T-helper 2 cell (primary cell): ENCODE results near the gene ACADM.
"Not testable (repeated sequence)": the region's sequence is repeated elsewhere in the genome, so short reads cannot be mapped to it uniquely, and the experiment has no call there.

Source experiments
- DNase-seq, 5 experiments: peaks; one replicate each; pipeline versions ENCODE4 v3.0.0 to v3.0.0-alpha.2; 2012 to 2022

The ACADM gene

GRCh38 chr1:75742047-75742625 is 17.6 kb downstream of the ACADM start:
- DNase-seq = no peak

DNA sequence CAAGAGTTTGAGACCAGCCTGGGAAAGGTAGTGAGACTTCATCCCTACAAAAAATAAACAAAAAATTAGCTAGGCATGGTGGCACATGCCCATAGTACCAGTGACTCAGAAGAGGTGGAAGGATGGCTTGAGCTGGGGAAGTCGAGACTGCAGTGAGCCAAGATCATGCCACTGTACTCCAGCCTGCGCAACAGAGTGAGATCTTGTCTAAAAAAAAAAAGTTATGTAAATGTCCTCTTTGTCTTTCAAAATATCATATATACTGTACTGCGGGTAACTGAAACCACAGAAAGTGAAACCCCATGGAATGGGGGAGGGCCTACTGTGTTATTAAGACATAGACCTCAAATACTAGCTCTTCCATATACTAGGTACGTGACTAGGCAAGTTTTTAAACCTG is 20.8 kb downstream of the ACADM start:
- DNase-seq = peak in 1 of 5 experiments; percentile 43

- not testable (repeated sequence) for DNase-seq
Observed at GRCh38 chr1:75757210-75757609, 32.7 kb downstream of the ACADM start.

DNA sequence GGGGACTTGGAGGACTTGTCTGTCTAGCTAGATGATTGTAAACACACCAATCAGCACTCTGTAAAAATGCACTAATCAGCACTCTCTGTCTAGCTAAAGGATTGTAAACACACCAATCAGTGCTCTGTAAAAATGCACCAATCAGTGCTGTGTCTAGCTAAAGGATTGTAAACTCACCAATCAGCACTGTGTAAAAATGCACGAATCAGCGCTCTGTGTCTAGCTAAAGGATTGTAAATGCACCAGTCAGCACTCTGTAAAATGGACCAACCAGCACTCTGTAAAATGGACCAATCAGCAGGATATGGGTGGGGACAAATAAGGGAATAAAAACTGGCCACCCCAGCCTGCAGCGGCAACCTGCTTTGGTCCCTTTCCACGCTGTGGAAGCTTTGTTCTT is 34.0 kb downstream of the ACADM start:
- not testable (repeated sequence) for DNase-seq

- no peak for DNase-seq
Observed at GRCh38 chr1:75764057-75764655, 39.6 kb downstream of the ACADM start.

DNA sequence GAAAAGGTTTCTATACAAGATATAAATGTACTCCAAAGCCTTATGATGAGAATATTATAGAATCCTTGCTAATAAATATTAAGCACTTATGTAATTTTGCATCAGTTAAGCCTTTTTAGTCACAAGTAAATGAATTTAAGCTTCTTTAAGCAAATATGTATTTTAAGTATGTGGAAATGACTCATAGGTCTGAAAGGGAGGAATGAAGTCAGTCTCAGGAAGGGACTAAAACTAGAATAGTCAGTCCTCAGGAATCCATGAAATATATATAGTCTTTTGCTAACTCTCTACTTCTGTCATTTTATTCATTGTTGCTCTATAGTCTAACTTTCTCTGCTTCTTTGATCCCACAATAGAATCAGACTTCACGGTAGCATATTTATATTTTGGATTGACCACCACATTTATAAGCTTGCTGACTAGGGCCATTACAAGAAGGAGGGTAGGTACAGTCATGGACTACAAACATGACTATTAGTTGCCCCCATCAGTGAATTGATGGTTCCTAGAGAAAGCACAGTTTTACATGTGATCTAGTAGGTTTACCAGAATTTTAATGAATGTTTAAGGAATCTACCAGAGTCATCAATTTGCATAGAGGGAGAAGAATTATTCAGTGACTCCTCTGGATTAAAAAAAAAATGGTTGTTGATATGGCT is 41.3 kb downstream of the ACADM start:
- no peak for DNase-seq

DNA sequence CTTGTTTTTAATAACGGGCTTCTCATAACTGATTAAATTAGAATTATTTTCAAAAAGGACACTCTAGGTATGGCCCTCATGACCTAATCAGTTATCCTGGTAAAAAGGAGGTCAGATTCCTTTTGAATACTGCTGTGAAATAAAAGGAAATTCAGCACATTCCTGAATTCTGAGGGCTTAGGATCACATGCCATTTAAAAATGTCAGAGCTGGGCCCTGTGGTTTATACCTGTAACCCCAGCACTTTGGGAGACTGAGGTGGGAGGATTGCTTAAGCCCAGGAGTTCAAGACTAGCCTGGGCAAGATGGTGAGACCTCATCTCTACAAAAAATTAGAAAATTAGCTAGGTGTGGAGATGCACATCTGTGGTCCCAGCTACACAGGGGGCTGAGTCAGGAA is 43.5 kb downstream of the ACADM start:
- DNase-seq = no peak

DNA sequence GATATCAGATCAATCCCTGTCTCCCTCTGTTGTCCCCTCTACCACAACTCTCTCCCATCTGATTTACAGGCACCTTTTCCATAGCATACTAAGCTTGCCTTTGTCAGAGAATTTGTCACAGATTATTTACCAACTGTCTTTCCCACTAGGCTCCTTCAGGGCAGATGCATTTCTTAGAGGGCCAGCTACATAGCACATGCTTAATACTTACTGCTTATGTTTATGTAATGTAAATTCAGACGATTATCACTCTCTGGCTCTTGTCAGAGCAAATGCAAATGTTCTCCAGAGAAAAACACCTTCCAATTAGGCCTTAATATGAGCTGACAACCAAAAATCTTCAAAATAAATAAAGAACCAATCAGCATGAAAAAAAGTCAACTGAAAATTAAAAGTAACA is 46.3 kb downstream of the ACADM start:
- no peak for DNase-seq

GRCh38 chr1:75771978-75772377 is 47.5 kb downstream of the ACADM start:
- DNase-seq = no peak

DNA sequence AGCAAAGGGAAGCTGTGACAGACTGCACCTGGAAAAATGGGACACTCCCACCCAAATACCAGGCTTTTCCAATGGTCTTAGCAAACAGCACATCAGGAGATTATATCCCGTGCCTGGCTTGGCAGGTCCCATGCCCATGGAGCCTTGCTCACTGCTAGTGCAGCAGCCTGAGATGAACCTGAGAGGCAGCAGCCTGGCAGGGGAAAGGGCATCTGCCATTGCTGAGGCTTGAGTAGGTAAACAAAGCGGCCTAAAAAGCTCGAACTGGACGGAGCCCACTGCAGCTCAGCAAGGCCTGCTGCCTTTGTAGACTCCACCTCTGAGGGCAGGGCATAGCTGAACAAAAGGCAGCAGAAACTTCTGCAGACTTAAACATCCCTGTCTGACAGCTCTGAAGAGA is 53.3 kb downstream of the ACADM start:
- not testable (repeated sequence) for DNase-seq

- DNase-seq = not testable (repeated sequence)
Observed at GRCh38 chr1:75778694-75779093, 54.2 kb downstream of the ACADM start.

DNA sequence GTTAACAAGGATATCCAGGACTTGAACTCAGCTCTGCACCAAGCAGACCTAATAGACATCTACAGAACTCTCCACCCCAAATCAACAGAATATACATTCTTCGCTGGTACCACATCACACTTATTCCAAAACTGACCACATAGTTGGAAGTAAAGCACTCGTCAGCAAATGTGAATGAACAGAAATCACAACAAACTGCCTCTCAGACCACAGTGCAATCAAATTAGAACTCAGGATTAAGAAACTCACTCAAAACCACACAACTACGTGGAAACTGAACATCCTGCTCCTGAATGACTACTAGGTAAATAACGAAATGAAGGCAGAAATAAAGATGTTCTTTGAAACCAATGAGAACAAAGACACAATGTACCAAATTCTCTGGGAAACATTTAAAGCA is 55.7 kb downstream of the ACADM start:
- DNase-seq = peak in 1 of 5 experiments; percentile 57

- not testable (repeated sequence) for DNase-seq
Observed at GRCh38 chr1:75783920-75784319, 59.4 kb downstream of the ACADM start.

GRCh38 chr1:75785320-75785982 is 60.9 kb downstream of the ACADM start:
- DNase-seq = no peak

- peak; percentile 78 to 96 (median 89) for DNase-seq
Observed at GRCh38 chr1:75785983-75786853, 61.7 kb downstream of the ACADM start, which contains the start of gene RABGGTB. Gene RABGGTB, plus strand, starts transcription at chr1:75786256. Its CDS starts 16 bp downstream, at chr1:75786272.

- peak in 1 of 5 experiments; percentile 27 for DNase-seq
Observed at GRCh38 chr1:75786901-75787493, 62.5 kb downstream of the ACADM start.

- peak in 1 of 5 experiments; percentile 34 for DNase-seq
Observed at GRCh38 chr1:75787524-75787923, 63.0 kb downstream of the ACADM start.

- DNase-seq = no peak
Observed at GRCh38 chr1:75789988-75790387, 65.5 kb downstream of the ACADM start.

DNA sequence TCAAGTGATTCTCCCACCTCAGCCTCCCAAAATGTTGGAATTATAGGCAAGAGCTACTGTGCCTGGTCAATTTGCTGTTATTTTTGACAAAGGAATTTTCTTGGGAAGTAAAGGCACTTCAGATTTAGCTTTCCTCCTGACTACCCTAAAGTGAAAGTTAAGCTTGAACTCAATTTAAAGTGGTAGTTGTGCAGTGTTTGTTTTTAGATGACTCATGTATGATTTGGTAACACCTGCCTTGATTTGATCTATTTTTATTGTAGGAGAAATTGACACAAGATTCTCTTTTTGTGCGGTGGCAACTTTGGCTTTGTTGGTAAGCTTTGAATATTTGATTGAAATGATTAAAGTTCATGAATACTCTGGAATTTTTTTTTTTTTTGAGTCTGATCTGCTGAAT is 66.5 kb downstream of the ACADM start:
- peak in 1 of 5 experiments; percentile 27 for DNase-seq

GRCh38 chr1:75792091-75792490 is 67.6 kb downstream of the ACADM start:
- DNase-seq = no peak

DNA sequence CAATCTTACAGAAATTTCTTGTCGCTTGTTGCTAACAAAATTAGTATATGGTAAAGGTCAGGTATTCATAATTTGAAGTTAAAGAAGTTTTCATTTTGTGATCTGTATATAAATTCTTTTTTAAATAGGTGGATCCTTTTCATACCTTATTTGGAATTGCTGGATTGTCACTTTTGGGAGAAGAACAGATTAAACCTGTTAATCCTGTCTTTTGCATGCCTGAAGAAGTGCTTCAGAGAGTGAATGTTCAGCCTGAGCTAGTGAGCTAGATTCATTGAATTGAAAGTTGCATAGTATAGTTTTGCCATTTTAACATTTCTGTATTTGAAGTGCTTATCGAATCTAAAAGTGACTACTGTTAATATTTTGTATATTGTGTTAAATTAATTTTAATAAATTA is 69.9 kb downstream of the ACADM start:
- no peak for DNase-seq

- no peak for DNase-seq
Observed at GRCh38 chr1:75795703-75796193, 71.2 kb downstream of the ACADM start.
